ENCODE data around the gene ONECUT3.
A peak's percentile ranks its signal among the peaks of the same experiment; 100 is the strongest.

ONECUT3 gene

GRCh38 chr19:1725100-1726064 lies 27.9 kb upstream of the ONECUT3 start:
- no peaks in the 10 kb centered on the region for H3K9me3 ChIP-seq (ENCODE audit: low read length)
- peak overlapping the region; percentile 48 for H3K4me3 ChIP-seq (ENCODE audit: low read length)
- peaks cover 15% of the 10 kb centered on the region for H3K27me3 ChIP-seq (ENCODE audit: insufficient read depth, low read length)
- H3K36me3 ChIP-seq (ENCODE audit: insufficient read depth, low read length), result no peaks in the 10 kb centered on the region
- H2AFZ ChIP-seq (ENCODE audit: low read depth, low read length), result peak overlapping the region; percentile 89
- peaks cover 6% of the 10 kb centered on the region for H3K4me1 ChIP-seq (ENCODE audit: insufficient read depth, low read length)

- H3K36me3 ChIP-seq (ENCODE audit: insufficient read depth, low read length), result no peaks in the 10 kb centered on the region
- peaks cover 6% of the 10 kb centered on the region for H3K4me1 ChIP-seq (ENCODE audit: insufficient read depth, low read length)
- no peak overlapping the region for H3K4me3 ChIP-seq (ENCODE audit: low read length)
- H3K9me3 ChIP-seq (ENCODE audit: low read length), result no peaks in the 10 kb centered on the region
- peaks cover 18% of the 10 kb centered on the region for H3K27me3 ChIP-seq (ENCODE audit: insufficient read depth, low read length)
- H2AFZ ChIP-seq (ENCODE audit: low read depth, low read length), result no peak overlapping the region
Measured at GRCh38 chr19:1728816-1729567, 24.3 kb upstream of the ONECUT3 start.

GRCh38 chr19:1729568-1729925 lies 23.8 kb upstream of the ONECUT3 start:
- no peaks in the 10 kb centered on the region for H3K9me3 ChIP-seq (ENCODE audit: low read length)
- no peaks in the 10 kb centered on the region for H3K36me3 ChIP-seq (ENCODE audit: insufficient read depth, low read length)
- peaks cover 24% of the 10 kb centered on the region for H3K27me3 ChIP-seq (ENCODE audit: insufficient read depth, low read length)
- no peak overlapping the region for H2AFZ ChIP-seq (ENCODE audit: low read depth, low read length)
- H3K4me1 ChIP-seq (ENCODE audit: insufficient read depth, low read length), result peaks cover 6% of the 10 kb centered on the region
- no peak overlapping the region for H3K4me3 ChIP-seq (ENCODE audit: low read length)

DNA sequence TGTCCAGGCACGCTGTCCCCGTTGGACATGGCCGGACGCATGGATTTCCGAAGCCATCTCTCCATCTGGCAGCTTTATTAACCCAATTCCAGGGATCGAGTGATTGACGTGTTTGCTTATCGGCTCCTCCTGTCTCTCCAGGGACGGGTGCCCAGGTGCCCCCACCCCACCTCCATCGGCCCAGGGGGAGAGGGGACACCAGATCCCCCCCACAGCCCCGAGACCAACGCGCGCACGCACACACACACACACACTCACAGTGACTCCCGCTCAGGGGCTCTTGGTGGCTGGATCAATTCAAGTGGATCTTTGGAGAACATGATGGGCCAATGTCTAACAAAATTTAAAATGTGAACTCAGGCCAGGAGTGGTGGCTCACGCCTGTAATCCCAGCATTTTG lies 23.1 kb upstream of the ONECUT3 start:
- peaks cover 6% of the 10 kb centered on the region for H3K4me1 ChIP-seq (ENCODE audit: insufficient read depth, low read length)
- H3K27me3 ChIP-seq (ENCODE audit: insufficient read depth, low read length), result peaks cover 30% of the 10 kb centered on the region
- H3K9me3 ChIP-seq (ENCODE audit: low read length), result no peaks in the 10 kb centered on the region

DNA sequence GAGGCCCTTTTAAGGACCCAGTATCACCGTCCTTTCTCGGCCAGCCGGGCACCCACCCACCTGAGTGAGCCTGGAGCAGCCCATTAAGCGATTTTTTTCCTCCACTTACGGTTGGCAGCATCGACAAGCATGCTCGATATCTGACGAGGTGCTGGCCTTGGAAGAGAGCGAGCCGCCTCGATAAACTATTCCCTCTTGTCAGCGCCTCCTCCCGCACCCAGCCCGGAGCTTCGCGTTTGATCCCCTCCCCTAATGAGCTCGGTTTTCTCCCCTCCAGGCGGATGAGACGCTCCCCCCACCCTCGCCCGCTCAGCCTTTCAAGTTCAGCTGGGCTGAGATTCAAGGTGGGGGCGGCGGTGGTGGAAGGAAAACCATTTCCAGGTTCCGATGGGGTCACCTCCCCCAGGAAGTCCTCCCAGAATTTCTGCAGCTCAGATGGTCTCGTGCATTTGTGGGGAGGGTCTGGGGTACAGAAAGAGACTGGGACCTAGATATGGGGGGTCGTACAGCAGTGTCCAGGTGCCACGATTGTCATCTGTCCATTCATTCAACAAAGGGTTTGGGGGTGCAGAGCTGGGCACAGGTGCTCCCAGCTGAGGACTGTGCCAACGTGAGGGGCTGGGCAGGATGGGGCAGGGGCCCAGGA lies 18.9 kb upstream of the ONECUT3 start:
- peaks cover 56% of the 10 kb centered on the region for H3K27me3 ChIP-seq (ENCODE audit: insufficient read depth, low read length)
- no peak overlapping the region for H2AFZ ChIP-seq (ENCODE audit: low read depth, low read length)

More for the DNA sequence above, 23.1 kb upstream of the ONECUT3 start:
- Histone ChIP-seq H3K36me3 (ENCODE audit: insufficient read depth, low read length) (no peaks in the 10 kb centered on the region), H3K4me3 (ENCODE audit: low read length) (no peak overlapping the region), H2AFZ (ENCODE audit: low read depth, low read length) (no peak overlapping the region)

DNA sequence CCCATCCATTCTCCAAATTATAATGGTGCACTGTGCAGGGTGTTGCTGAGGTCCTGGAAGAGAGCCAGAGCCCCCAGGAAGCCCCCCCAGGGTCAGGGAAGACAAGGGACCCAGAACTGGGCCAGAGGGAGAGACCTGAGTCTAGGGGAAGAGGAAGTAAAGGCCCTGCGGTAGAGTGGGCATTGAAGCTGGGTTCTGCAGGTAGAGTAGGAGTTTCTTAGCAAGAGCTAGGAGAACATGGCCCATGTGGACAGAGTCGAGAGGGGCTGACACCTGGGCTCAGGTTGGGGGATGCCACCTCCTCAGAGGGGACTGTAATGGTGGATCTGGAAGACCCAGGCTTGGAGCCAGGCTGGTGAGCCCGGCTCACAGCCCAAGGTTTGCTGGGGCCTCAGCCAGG lies 17.0 kb upstream of the ONECUT3 start:
- Histone ChIP-seq H3K9me3 (ENCODE audit: low read length) (peaks cover 7% of the 10 kb centered on the region), H3K36me3 (ENCODE audit: insufficient read depth, low read length) (no peaks in the 10 kb centered on the region), H3K4me1 (ENCODE audit: insufficient read depth, low read length) (peaks cover 4% of the 10 kb centered on the region), H3K4me3 (ENCODE audit: low read length) (no peak overlapping the region), H3K27me3 (ENCODE audit: insufficient read depth, low read length) (peaks cover 63% of the 10 kb centered on the region), H2AFZ (ENCODE audit: low read depth, low read length) (no peak overlapping the region)

More for the DNA sequence above, 18.9 kb upstream of the ONECUT3 start:
- H3K9me3 ChIP-seq (ENCODE audit: low read length), result no peaks in the 10 kb centered on the region
- H3K4me1 ChIP-seq (ENCODE audit: insufficient read depth, low read length), result peaks cover 4% of the 10 kb centered on the region
- no peak overlapping the region for H3K4me3 ChIP-seq (ENCODE audit: low read length)
- no peaks in the 10 kb centered on the region for H3K36me3 ChIP-seq (ENCODE audit: insufficient read depth, low read length)

- peaks cover 4% of the 10 kb centered on the region for H3K4me1 ChIP-seq (ENCODE audit: insufficient read depth, low read length)
- peaks cover 60% of the 10 kb centered on the region for H3K27me3 ChIP-seq (ENCODE audit: insufficient read depth, low read length)
- no peak overlapping the region for H2AFZ ChIP-seq (ENCODE audit: low read depth, low read length)
- H3K4me3 ChIP-seq (ENCODE audit: low read length), result no peak overlapping the region
- peaks cover 7% of the 10 kb centered on the region for H3K9me3 ChIP-seq (ENCODE audit: low read length)
- no peaks in the 10 kb centered on the region for H3K36me3 ChIP-seq (ENCODE audit: insufficient read depth, low read length)
Measured at GRCh38 chr19:1736927-1737326, 16.4 kb upstream of the ONECUT3 start.

- Histone ChIP-seq H2AFZ (ENCODE audit: low read depth, low read length) (no peak overlapping the region), H3K4me3 (ENCODE audit: low read length) (no peak overlapping the region)
Measured at GRCh38 chr19:1739960-1740629, 13.2 kb upstream of the ONECUT3 start.

DNA sequence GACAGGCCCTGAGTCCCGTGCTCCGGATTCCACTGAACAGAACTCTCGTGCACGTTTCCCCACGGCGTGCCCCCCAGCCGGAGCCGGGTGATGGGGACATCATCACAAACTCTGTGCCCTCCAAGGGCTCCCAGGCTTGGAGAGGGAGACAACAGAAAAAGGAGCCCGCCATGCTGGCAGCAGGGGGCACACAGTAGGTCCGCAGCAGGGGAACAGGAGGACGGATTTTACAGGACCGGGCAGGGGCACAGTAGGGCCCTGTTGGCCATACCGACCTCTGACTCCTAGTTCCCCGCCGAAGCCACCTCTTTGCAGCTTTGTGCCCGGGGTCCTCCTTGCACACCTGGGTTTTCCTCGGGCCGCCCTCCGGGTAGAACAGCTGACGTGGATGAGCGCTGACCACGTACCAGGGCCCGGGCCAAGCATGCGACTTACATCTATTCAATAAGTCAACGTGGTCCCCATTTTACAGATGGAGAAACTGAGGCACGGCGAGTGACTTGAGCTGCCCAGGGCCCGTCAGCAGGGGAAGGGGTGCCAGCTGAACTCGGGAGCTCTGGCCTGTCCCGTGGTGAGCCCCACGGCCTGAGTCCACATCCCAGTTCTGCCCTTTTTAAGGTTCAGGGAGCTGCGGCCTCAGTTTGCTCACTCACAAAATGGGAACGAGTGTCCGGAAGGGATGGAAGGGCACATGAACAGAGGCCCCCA lies 10.2 kb upstream of the ONECUT3 start:
- Histone ChIP-seq H3K27me3 (ENCODE audit: insufficient read depth, low read length) (peaks cover 49% of the 10 kb centered on the region), H3K9me3 (ENCODE audit: low read length) (peaks cover 7% of the 10 kb centered on the region)

More at GRCh38 chr19:1739960-1740629, 13.2 kb upstream of the ONECUT3 start:
- peaks cover 4% of the 10 kb centered on the region for H3K4me1 ChIP-seq (ENCODE audit: insufficient read depth, low read length)
- H3K9me3 ChIP-seq (ENCODE audit: low read length), result peaks cover 7% of the 10 kb centered on the region
- no peaks in the 10 kb centered on the region for H3K36me3 ChIP-seq (ENCODE audit: insufficient read depth, low read length)
- peaks cover 45% of the 10 kb centered on the region for H3K27me3 ChIP-seq (ENCODE audit: insufficient read depth, low read length)

DNA sequence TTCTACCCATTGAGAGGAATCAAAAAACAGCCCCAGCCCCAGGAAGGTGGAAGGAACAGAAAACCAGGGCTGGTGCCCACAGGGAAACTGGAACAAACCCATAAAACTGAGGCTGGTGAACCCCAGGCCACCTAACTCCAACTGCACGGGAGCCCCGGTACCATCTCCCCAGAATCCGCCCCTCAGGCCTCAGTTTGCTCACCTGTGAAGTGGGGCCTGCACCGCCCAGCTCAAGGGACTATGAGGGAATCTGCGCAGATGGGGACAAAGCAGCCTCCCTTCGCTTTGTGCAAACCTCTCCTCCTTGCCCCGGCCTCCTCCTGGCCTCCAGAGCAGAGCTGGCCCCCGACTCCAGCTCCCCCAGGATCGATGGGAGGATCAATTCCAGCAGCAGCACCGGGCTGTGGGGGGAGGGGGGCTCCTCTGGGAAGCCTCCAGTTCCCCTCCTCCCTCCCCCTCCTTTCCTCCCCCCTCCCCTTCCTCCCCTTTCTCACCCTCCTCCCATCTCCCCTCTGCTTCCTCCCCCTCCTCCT lies 9.1 kb upstream of the ONECUT3 start:
- no peaks in the 10 kb centered on the region for H3K4me1 ChIP-seq (ENCODE audit: insufficient read depth, low read length)
- H2AFZ ChIP-seq (ENCODE audit: low read depth, low read length), result no peak overlapping the region
- H3K27me3 ChIP-seq (ENCODE audit: insufficient read depth, low read length), result peaks cover 52% of the 10 kb centered on the region

More for the DNA sequence above, 10.2 kb upstream of the ONECUT3 start:
- Histone ChIP-seq H3K4me1 (ENCODE audit: insufficient read depth, low read length) (no peaks in the 10 kb centered on the region), H3K36me3 (ENCODE audit: insufficient read depth, low read length) (no peaks in the 10 kb centered on the region), H2AFZ (ENCODE audit: low read depth, low read length) (no peak overlapping the region), H3K4me3 (ENCODE audit: low read length) (no peak overlapping the region)

GRCh38 chr19:1744822-1745563 lies 8.3 kb upstream of the ONECUT3 start:
- H3K4me3 ChIP-seq (ENCODE audit: low read length), result no peak overlapping the region
- no peak overlapping the region for H2AFZ ChIP-seq (ENCODE audit: low read depth, low read length)
- peaks cover 58% of the 10 kb centered on the region for H3K27me3 ChIP-seq (ENCODE audit: insufficient read depth, low read length)
- no peaks in the 10 kb centered on the region for H3K36me3 ChIP-seq (ENCODE audit: insufficient read depth, low read length)
- H3K9me3 ChIP-seq (ENCODE audit: low read length), result peaks cover 5% of the 10 kb centered on the region
- no peaks in the 10 kb centered on the region for H3K4me1 ChIP-seq (ENCODE audit: insufficient read depth, low read length)

More for the DNA sequence above, 9.1 kb upstream of the ONECUT3 start:
- peaks cover 7% of the 10 kb centered on the region for H3K9me3 ChIP-seq (ENCODE audit: low read length)
- no peak overlapping the region for H3K4me3 ChIP-seq (ENCODE audit: low read length)
- no peaks in the 10 kb centered on the region for H3K36me3 ChIP-seq (ENCODE audit: insufficient read depth, low read length)

All from neuron (in vitro differentiated cells).